HepG2 (cell line): ENCODE measurements around the gene TNFAIP3. TPM values are rescaled to one million over a fixed set of nuclear protein-coding genes. Genes with fewer than 3 reads are reported as not detected.

Experiments
- ATF6 ChIP-seq: sonication (generic); formaldehyde crosslinking; conservative IDR thresholded peaks from 2 replicates; pipeline ENCODE4 v1.4.0; 2020; ENCODE audit warnings: missing genetic modification reagents
- ATM ChIP-seq: fragments of 450-650 bp; IDR thresholded peaks from 2 replicates; pipeline ENCODE4 v1.7.1; 2017; ENCODE audit warnings: mild to moderate bottlenecking, borderline replicate concordance
- FOXA1 ChIP-seq, 2 experiments: fragments of 450-650 bp in 1 of 2; sonication (generic) in 1 of 2; formaldehyde crosslinking in 1 of 2; IDR thresholded peaks; 2 replicates each; pipeline versions ENCODE4 v1.4.0 to v1.6.1; 2016 to 2020; ENCODE audit warnings: missing genetic modification reagents in 1 of 2
- HOXA9 ChIP-seq: sonication (generic); formaldehyde crosslinking; IDR thresholded peaks from 2 replicates; pipeline ENCODE4 v1.8.1; 2022; ENCODE audit warnings: missing genetic modification reagents, mild to moderate bottlenecking, moderate library complexity, borderline replicate concordance
- ISX ChIP-seq: sonication (generic); formaldehyde crosslinking; conservative IDR thresholded peaks from 2 replicates; pipeline ENCODE4 v1.5.0; 2020; ENCODE audit warnings: missing genetic modification reagents
- PCBP1 ChIP-seq: fragments of 200-400 bp; formaldehyde crosslinking; IDR thresholded peaks from 2 replicates; pipeline ENCODE4 v1.6.1; 2017; ENCODE audit warnings: mild to moderate bottlenecking, low read depth, low read length, borderline replicate concordance
- POLR2AphosphoS5 ChIP-seq: IDR thresholded peaks from 2 replicates; pipeline ENCODE4 v1.6.1; 2012; ENCODE audit warnings: low read depth, low read length
- REST ChIP-seq, 2 experiments: IDR thresholded peaks; 2 replicates each; pipeline ENCODE4 v1.6.1; 2011 to 2012; ENCODE audit warnings: low read length in 2 of 2, borderline replicate concordance in 1 of 2, low read depth in 1 of 2, mild to moderate bottlenecking in 1 of 2, moderate library complexity in 1 of 2
- RFXAP ChIP-seq: sonication (generic); formaldehyde crosslinking; IDR thresholded peaks from 2 replicates; pipeline ENCODE4 v1.4.0; 2020; ENCODE audit warnings: missing genetic modification reagents, borderline replicate concordance
- SRSF1 ChIP-seq: fragments of 200-400 bp; formaldehyde crosslinking; optimal IDR thresholded peaks from 2 replicates; pipeline ENCODE3; 2017; ENCODE audit warnings: mild to moderate bottlenecking, low read depth, low read length, moderate library complexity
- TEAD2 ChIP-seq: sonication (generic); formaldehyde crosslinking; IDR thresholded peaks from 2 replicates; pipeline ENCODE4 v1.9.0; 2021; ENCODE audit warnings: missing genetic modification reagents
- ZFAT ChIP-seq: sonication (generic); formaldehyde crosslinking; conservative IDR thresholded peaks from 2 replicates; pipeline ENCODE4 v1.8.1; 2023; ENCODE audit warnings: missing genetic modification reagents, inconsistent platforms
- ZFP1 ChIP-seq: IDR thresholded peaks from 2 replicates; pipeline ENCODE4 v1.6.1; 2016
- ZFP90 ChIP-seq: sonication (generic); formaldehyde crosslinking; IDR thresholded peaks from 2 replicates; pipeline ENCODE4 v1.8.0; 2022; ENCODE audit warnings: missing genetic modification reagents, mild to moderate bottlenecking, inconsistent platforms, borderline replicate concordance
- ZNF10 ChIP-seq: sonication (generic); formaldehyde crosslinking; IDR thresholded peaks from 2 replicates; pipeline ENCODE4 v1.4.0; 2020; ENCODE audit warnings: mild to moderate bottlenecking, low read depth, missing genetic modification reagents, borderline replicate concordance
- ZNF232 ChIP-seq: sonication (generic); formaldehyde crosslinking; IDR thresholded peaks from 2 replicates; pipeline ENCODE4 v1.4.0; 2020; ENCODE audit warnings: missing genetic modification reagents, borderline replicate concordance
- ZNF646 ChIP-seq: sonication (generic); formaldehyde crosslinking; IDR thresholded peaks from 2 replicates; pipeline ENCODE4 v1.9.0; 2021; ENCODE audit warnings: mild to moderate bottlenecking, missing genetic modification reagents
- polyA plus RNA-seq, 8 experiments: library from polyadenylated mRNA; depleted of rRNA in 3 of 8; stranded (reverse) in 7 of 8; unstranded in 1 of 8; fragments of >200 nt; fragmentation: Illumina TruSeq in 4 of 8; extraction: Trizol in 4 of 8; gene quantifications; 2 replicates each; pipeline versions ENCODE4 v1.2.1 to v1.2.3, GENCODE V29; 2011 to 2016; ENCODE audit warnings: low read depth in 4 of 8, missing spikeins in 1 of 8, mixed read lengths in 1 of 8; ENCODE audit not compliant: insufficient read depth in 1 of 8
- total RNA-seq, 5 experiments: library from RNA; depleted of rRNA; stranded (reverse); fragments of >200 nt; fragmentation: Illumina TruSeq; extraction: Trizol; gene quantifications; 2 replicates each; pipeline ENCODE4 v1.2.3, GENCODE V29; 2016; ENCODE audit warnings: low read depth in 1 of 5

TNFAIP3 gene
- total and polyA plus RNA-seq, 2 of the 13 experiments (the other 11 are each of a cell fraction or from before 2014, with no cell fraction given): 28.2 to 47.1 TPM

- TF ChIP-seq TEAD2: no peak
- no peak for TF ChIP-seq ZNF10 (CRISPR knock-in tag)
- no peak for TF ChIP-seq ATM
- TF ChIP-seq PCBP1: peak; percentile 39; the same call in 1 of the 2 replicates
- no peak for TF ChIP-seq FOXA1 (IDR thresholded peaks at IDR 0.05)
- no peak for TF ChIP-seq FOXA1 (CRISPR knock-in tag; IDR thresholded peaks at IDR 0.05)
- no peak for TF ChIP-seq ZNF646 (CRISPR knock-in tag)
- no peak; the same call in 1 of the 2 replicates for TF ChIP-seq ISX
- no peak for TF ChIP-seq ZFAT (CRISPR knock-in tag)
- no peak for TF ChIP-seq ZFP1 (CRISPR knock-in tag)
- TF ChIP-seq ZNF232 (CRISPR knock-in tag): 0 out of 2 replicates have a peak, but pooled peaks have one; percentile 21
- no peak for TF ChIP-seq RFXAP (CRISPR knock-in tag)
- TF ChIP-seq HOXA9 (CRISPR knock-in tag): no peak
- TF ChIP-seq REST (IDR thresholded peaks at IDR 0.05; ENCODE audit: borderline replicate concordance in 1 of 2, low read depth in 1 of 2, low read length in 2 of 2): peak in 1 of 2 experiments; percentile 70; a peak in 1 of 4 replicates
- peak; percentile 41 for TF ChIP-seq ZFP90 (CRISPR knock-in tag)
- no peak for TF ChIP-seq SRSF1
- TF ChIP-seq POLR2AphosphoS5: peak; percentile 84
- 0 out of 2 replicates have a peak, but pooled peaks have one; percentile 67 for TF ChIP-seq ATF6
Observed at GRCh38 chr6:137866914-137867684, at the start of gene TNFAIP3 (continued).
